IPS-18c (cell line): ENCODE results near the gene FAM83B.
"Not testable (repeated sequence)": the region's sequence is repeated elsewhere in the genome, so short reads cannot be mapped to it uniquely, and the experiment has no call there.

Experiments
- H3K4me3 ChIP-seq: 2 replicates; pipeline ENCODE4 v1.7.0; 2013; ENCODE audit warnings: low read depth, mild to moderate bottlenecking, low read length, moderate library complexity; ENCODE audit not compliant: insufficient read depth
- H3K9me3 ChIP-seq: one replicate; pipeline ENCODE4 v1.6.1; 2013; ENCODE audit warnings: mild to moderate bottlenecking, low read length, moderate library complexity; ENCODE audit not compliant: control insufficient read depth, insufficient read depth

FAM83B gene

GRCh38 chr6:54846243-54846856 lies at the start of gene FAM83B:
TSS of gene FAM83B (plus strand) at chr6:54846771. CDS start at chr6:54870247, 23,476 bp downstream.
- no peaks in the 10 kb centered on the region for H3K9me3 ChIP-seq
- H3K4me3 ChIP-seq = peak within 1 kb of the TSS; percentile 81

- not testable (repeated sequence) for H3K9me3 ChIP-seq, H3K4me3 ChIP-seq
These were observed 49.7 kb upstream of the FAM83B start for GRCh38 chr6:54796918-54797317.

GRCh38 chr6:54800050-54800600 lies 46.4 kb upstream of the FAM83B start:
- no peaks in the 10 kb centered on the region for H3K9me3 ChIP-seq

GRCh38 chr6:54801244-54801643 lies 45.3 kb upstream of the FAM83B start:
- H3K4me3 ChIP-seq = no peak overlapping the region
- H3K9me3 ChIP-seq = no peaks in the 10 kb centered on the region

More at GRCh38 chr6:54800050-54800600, 46.4 kb upstream of the FAM83B start:
- no peak overlapping the region for H3K4me3 ChIP-seq

GRCh38 chr6:54801669-54802068 lies 44.9 kb upstream of the FAM83B start:
- Histone ChIP-seq H3K4me3 (no peak overlapping the region), H3K9me3 (no peaks in the 10 kb centered on the region)

- Histone ChIP-seq H3K4me3 (no peak overlapping the region), H3K9me3 (no peaks in the 10 kb centered on the region)
These were observed 43.6 kb upstream of the FAM83B start for GRCh38 chr6:54802775-54803634.

GRCh38 chr6:54805077-54805476 lies 41.5 kb upstream of the FAM83B start:
- Histone ChIP-seq H3K9me3 (no peaks in the 10 kb centered on the region), H3K4me3 (no peak overlapping the region)

- Histone ChIP-seq H3K9me3 (no peaks in the 10 kb centered on the region), H3K4me3 (no peak overlapping the region)
These were observed 36.4 kb upstream of the FAM83B start for GRCh38 chr6:54810147-54810546.

GRCh38 chr6:54813892-54814291 lies 32.7 kb upstream of the FAM83B start:
- H3K4me3 ChIP-seq = no peak overlapping the region
- no peaks in the 10 kb centered on the region for H3K9me3 ChIP-seq

- no peak overlapping the region for H3K4me3 ChIP-seq
These were observed 29.3 kb upstream of the FAM83B start for GRCh38 chr6:54817236-54817635.

GRCh38 chr6:54817834-54818233 lies 28.7 kb upstream of the FAM83B start:
- Histone ChIP-seq H3K4me3 (no peak overlapping the region), H3K9me3 (no peaks in the 10 kb centered on the region)

More at GRCh38 chr6:54817236-54817635, 29.3 kb upstream of the FAM83B start:
- no peaks in the 10 kb centered on the region for H3K9me3 ChIP-seq

GRCh38 chr6:54824225-54824624 lies 22.3 kb upstream of the FAM83B start:
- not testable (repeated sequence) for H3K9me3 ChIP-seq, H3K4me3 ChIP-seq

GRCh38 chr6:54827010-54827409 lies 19.6 kb upstream of the FAM83B start:
- H3K9me3 ChIP-seq = no peaks in the 10 kb centered on the region
- no peak overlapping the region for H3K4me3 ChIP-seq

- no peak overlapping the region for H3K4me3 ChIP-seq
- H3K9me3 ChIP-seq = peaks cover 2% of the 10 kb centered on the region
These were observed 16.4 kb upstream of the FAM83B start for GRCh38 chr6:54830216-54830615.

- peaks cover 2% of the 10 kb centered on the region for H3K9me3 ChIP-seq
These were observed 11.4 kb upstream of the FAM83B start for GRCh38 chr6:54835176-54835575.

GRCh38 chr6:54846857-54847674 lies 495 bp downstream of the FAM83B start:
- no peaks in the 10 kb centered on the region for H3K9me3 ChIP-seq
- H3K4me3 ChIP-seq = peak overlapping the region; percentile 81

More at GRCh38 chr6:54835176-54835575, 11.4 kb upstream of the FAM83B start:
- no peak overlapping the region for H3K4me3 ChIP-seq
